GM12878 (cell line): ENCODE data around the gene CCDC85B. TPM values are rescaled to one million over a fixed set of nuclear protein-coding genes. Genes with fewer than 3 reads are reported as not detected.

Experiments
- ASH2L ChIP-seq: fragments of 300-600, 200-600 bp; sonication (generic); IDR thresholded peaks from 2 replicates; pipeline ENCODE4 v1.6.1; 2017; ENCODE audit warnings: low read depth, mild to moderate bottlenecking, borderline replicate concordance
- CHD2 ChIP-seq: IDR thresholded peaks from 2 replicates; pipeline ENCODE4 v1.6.1; 2011; ENCODE audit warnings: low read depth, low read length, improper control_type of control experiment, borderline replicate concordance
- CHD4 ChIP-seq: fragments of 200-600 bp; sonication (generic); IDR thresholded peaks from 2 replicates; pipeline ENCODE4 v1.6.1; 2016; ENCODE audit warnings: mild to moderate bottlenecking
- E4F1 ChIP-seq: fragments of 450-650 bp; IDR thresholded peaks from 2 replicates; pipeline ENCODE4 v1.6.1; 2018; ENCODE audit warnings: borderline replicate concordance, mild to moderate bottlenecking; ENCODE audit not compliant: partially characterized antibody
- ETV6 ChIP-seq, 2 experiments: fragments of 450-650 bp in 1 of 2; IDR thresholded peaks in 1 of 2; conservative IDR thresholded peaks in 1 of 2; 2 replicates each; pipeline ENCODE4 v1.6.1; 2014; ENCODE audit warnings: antibody characterized with exemption in 1 of 2, borderline replicate concordance in 1 of 2, low read depth in 1 of 2, mild to moderate bottlenecking in 1 of 2, moderate library complexity in 1 of 2
- FOXK2 ChIP-seq: fragments of 450-650 bp; IDR thresholded peaks from 2 replicates; pipeline ENCODE4 v1.6.1; 2017; ENCODE audit warnings: mild to moderate bottlenecking, moderate library complexity
- MTA2 ChIP-seq: fragments of 450-650 bp; IDR thresholded peaks from 2 replicates; pipeline ENCODE4 v1.6.1; 2016; ENCODE audit warnings: low read depth, mild to moderate bottlenecking, moderate library complexity
- PML ChIP-seq: IDR thresholded peaks from 2 replicates; pipeline ENCODE4 v1.6.1; 2012; ENCODE audit warnings: low read length, inconsistent platforms
- POLR2A ChIP-seq: IDR thresholded peaks from 2 replicates; pipeline ENCODE4 v1.6.1; 2011; ENCODE audit warnings: low read depth, mild to moderate bottlenecking, low read length
- RAD21 ChIP-seq: IDR thresholded peaks from 2 replicates; pipeline ENCODE4 v1.6.1; 2011; ENCODE audit warnings: mild to moderate bottlenecking, low read depth, low read length, moderate library complexity; ENCODE audit not compliant: insufficient read depth
- RCOR1 ChIP-seq: conservative IDR thresholded peaks from 2 replicates; pipeline ENCODE4 v1.6.1; 2012; ENCODE audit warnings: low read depth, low read length, improper control_type of control experiment
- RELA ChIP-seq: fragments of 450-650 bp; IDR thresholded peaks from 2 replicates; pipeline ENCODE4 v1.8.0; 2014; ENCODE audit warnings: borderline replicate concordance; ENCODE audit not compliant: partially characterized antibody
- SIN3A ChIP-seq: IDR thresholded peaks from 2 replicates; pipeline ENCODE4 v1.6.1; 2012; ENCODE audit warnings: low read depth, low read length, improper control_type of control experiment
- TBL1XR1 ChIP-seq: IDR thresholded peaks from 2 replicates; pipeline ENCODE4 v1.6.1; 2012; ENCODE audit warnings: low read depth, low read length, improper control_type of control experiment
- USF1 ChIP-seq: IDR thresholded peaks from 2 replicates; pipeline ENCODE4 v1.6.1; 2011; ENCODE audit warnings: borderline replicate concordance, low read depth, mild to moderate bottlenecking, moderate library complexity, mixed read lengths, low read length; ENCODE audit not compliant: insufficient read depth; ENCODE audit errors: extremely low read length
- YY1 ChIP-seq: IDR thresholded peaks from 2 replicates; pipeline ENCODE4 v1.6.1; 2011; ENCODE audit warnings: low read depth, mild to moderate bottlenecking, low read length
- ZBTB11 ChIP-seq: fragments of 450-650 bp; formaldehyde crosslinking; IDR thresholded peaks from 2 replicates; pipeline ENCODE4 v1.5.0; 2022; ENCODE audit warnings: mild to moderate bottlenecking, missing genetic modification characterization
- ZNF592 ChIP-seq: fragments of 450-650 bp; IDR thresholded peaks from 2 replicates; pipeline ENCODE4 v1.6.1; 2017; ENCODE audit warnings: mild to moderate bottlenecking, moderate library complexity
- polyA plus RNA-seq, 11 experiments: library from polyadenylated mRNA; depleted of rRNA in 4 of 11; unstranded in 6 of 11; stranded (reverse) in 5 of 11; fragments of >200 nt; fragmentation: Nextera tagmentation in 4 of 11; fragmentation: Illumina TruSeq in 1 of 11; extraction: Ambion mirVana in 4 of 11; extraction: Trizol in 1 of 11; gene quantifications; 1 replicate in 1 of 11; 2 replicates in 10 of 11; pipeline versions ENCODE4 v1.2.1 to v1.2.3, GENCODE V29; 2011 to 2016; ENCODE audit warnings: inconsistent platforms in 2 of 11, missing spikeins in 2 of 11, low read depth in 1 of 11
- total RNA-seq, 4 experiments: library from RNA; depleted of rRNA in 3 of 4; stranded (reverse); fragments of >200 nt in 3 of 4; fragmentation: Illumina TruSeq in 1 of 4; extraction: Trizol in 1 of 4; gene quantifications; 2 replicates each; pipeline versions ENCODE4 v1.2.1 to v1.2.3, GENCODE V29; 2013 to 2021

The CCDC85B gene
- total and polyA plus RNA-seq, 10 of the 15 experiments (the other 5 are each of a cell fraction or from before 2014, with no cell fraction given), result 0.32 to 114 (median 49.5) TPM

GRCh38 chr11:65857853-65858680 lies 32.4 kb upstream of the CCDC85B start, which contains the start of gene CFL1 (continued):
- TF ChIP-seq USF1 (no peak), RELA (peak; percentile 85), PML (no peak), CHD2 (peak; percentile 68), FOXK2 (0 out of 2 replicates have a peak, but pooled peaks have one; percentile 28), ETV6 (conservative IDR thresholded peaks at IDR 0.05 in 1 of 2, IDR thresholded peaks at IDR 0.05 in 1 of 2; ENCODE audit: borderline replicate concordance in 1 of 2, low read depth in 1 of 2) (0 out of 4 replicates have a peak, but pooled peaks of 1 of the 2 experiments have one; percentile 7), CHD4 (no peak), ZNF592 (no peak), TBL1XR1 (peak; percentile 71; the same call in 1 of the 2 replicates), RAD21 (no peak), E4F1 (peak; percentile 53), RCOR1 (0 out of 2 replicates have a peak, but pooled peaks have one; percentile 80), POLR2A (peak; percentile 98), MTA2 (no peak), SIN3A (peak; percentile 93), ASH2L (0 out of 2 replicates have a peak, but pooled peaks have one; percentile 76), ZBTB11 (CRISPR knock-in tag) (peak; percentile 62), YY1 (peak; percentile 64; the same call in 1 of the 2 replicates)
